Germinal center (tissue), 1 donor: ENCODE data around the gene HOOK2.

ENCODE experiments used
- DNase-seq: peaks from one replicate; pipeline ENCODE4 v3.0.0; 2012; ENCODE audit warnings: mixed read lengths, low spot score

HOOK2 gene

GRCh38 chr19:12783291-12783848, 8.0 kb upstream of the HOOK2 start:
- DNase-seq, result no peak

GRCh38 chr19:12782424-12783290, 7.3 kb upstream of the HOOK2 start:
- DNase-seq, result peak; percentile 74

GRCh38 chr19:12782174-12782423, 6.7 kb upstream of the HOOK2 start:
- DNase-seq, result no peak

- DNase-seq, result no peak
Measured at GRCh38 chr19:12779162-12779993, 4.0 kb upstream of the HOOK2 start.

GRCh38 chr19:12778905-12779161, 3.5 kb upstream of the HOOK2 start:
- DNase-seq, result no peak

DNA sequence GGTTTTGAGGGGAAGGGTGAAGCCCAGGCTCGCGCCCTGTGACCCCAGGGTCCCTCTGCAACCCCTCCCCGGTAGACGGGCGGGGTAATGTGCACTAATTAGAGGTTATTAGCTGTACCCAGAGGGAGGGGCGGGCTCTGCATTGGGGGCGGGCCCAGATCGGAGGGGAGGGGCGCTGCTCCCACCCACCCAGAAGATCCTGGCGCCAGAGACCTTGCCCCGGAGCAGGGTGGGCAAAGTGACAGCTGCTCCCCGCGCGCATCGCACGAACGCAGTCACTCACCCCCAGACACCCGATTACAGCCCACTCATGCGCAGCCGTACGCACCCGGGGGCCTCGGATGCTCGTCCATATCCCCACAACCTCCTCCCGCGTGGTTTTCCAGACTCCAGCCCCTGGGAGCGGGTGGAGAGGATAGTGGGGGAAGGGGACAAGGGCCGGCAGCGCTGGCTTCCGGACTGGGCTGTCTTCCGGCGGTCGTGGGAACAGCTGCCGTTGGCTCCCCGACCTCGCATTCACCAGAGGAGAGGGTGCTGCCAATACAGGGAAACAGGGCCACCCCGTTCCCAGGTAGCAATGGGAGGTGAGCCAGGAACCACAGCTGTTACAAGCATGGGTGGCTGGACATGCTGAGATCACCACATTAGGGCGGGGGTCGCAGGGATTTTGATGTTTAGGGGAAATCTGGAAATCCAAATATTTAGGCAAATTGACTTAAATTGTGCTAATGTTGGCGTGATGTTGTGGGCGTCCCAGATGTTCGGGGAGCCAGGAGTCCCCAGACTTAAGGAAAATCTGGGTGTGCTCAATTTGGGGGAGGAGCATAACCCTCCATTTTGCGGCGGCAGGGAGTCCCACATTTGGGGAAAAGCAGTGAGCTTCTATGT, 2.9 kb upstream of the HOOK2 start:
- DNase-seq, result no peak

GRCh38 chr19:12777217-12778016, 2.1 kb upstream of the HOOK2 start:
- peak; percentile 83 for DNase-seq

- DNase-seq, result no peak
Measured at GRCh38 chr19:12773571-12773970, 1.8 kb downstream of the HOOK2 start.

- DNase-seq, result no peak
Measured at GRCh38 chr19:12772323-12772722, 3.0 kb downstream of the HOOK2 start.

DNA sequence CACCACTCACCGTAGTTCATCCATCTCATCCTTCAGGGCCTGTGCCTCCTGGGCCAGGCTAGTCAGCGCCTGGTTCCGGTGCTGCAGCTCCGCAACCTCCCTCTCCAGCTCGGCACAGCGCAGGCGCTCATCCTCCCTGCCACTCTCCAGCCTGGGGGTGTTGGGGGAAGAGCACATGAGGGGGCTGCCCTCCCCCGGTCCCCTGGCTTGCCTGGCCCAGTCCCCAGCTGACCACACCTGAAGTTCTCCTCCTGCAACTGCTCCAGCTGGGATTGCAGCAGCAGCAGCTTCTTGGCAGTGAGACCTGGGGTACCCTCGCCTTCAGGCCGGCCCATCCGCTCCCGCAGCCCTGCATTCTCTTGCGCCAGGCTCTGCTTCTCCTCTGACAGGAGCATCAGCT, 4.4 kb downstream of the HOOK2 start:
- no peak for DNase-seq

GRCh38 chr19:12769689-12770088, 5.7 kb downstream of the HOOK2 start:
- DNase-seq, result peak; percentile 86

DNA sequence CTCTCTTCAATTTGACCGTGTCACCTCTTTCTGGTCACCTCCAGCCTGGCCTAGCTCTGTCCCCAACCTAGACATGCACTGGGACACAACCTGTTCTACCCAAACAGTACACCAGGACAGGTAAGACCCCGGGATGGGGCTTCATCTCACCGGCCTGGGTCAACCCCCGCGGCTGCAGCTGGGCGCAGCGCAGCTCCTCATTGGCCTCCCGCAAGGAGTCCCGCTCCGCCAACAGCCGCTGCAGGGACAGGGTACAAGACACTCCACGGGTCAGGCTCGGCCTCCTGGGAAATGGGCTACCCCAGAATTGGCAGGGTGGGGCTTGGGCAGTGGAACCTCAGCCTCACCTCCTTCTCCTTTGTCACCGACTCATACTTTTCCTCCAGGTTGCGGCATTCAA, 7.7 kb downstream of the HOOK2 start:
- no peak for DNase-seq

DNA sequence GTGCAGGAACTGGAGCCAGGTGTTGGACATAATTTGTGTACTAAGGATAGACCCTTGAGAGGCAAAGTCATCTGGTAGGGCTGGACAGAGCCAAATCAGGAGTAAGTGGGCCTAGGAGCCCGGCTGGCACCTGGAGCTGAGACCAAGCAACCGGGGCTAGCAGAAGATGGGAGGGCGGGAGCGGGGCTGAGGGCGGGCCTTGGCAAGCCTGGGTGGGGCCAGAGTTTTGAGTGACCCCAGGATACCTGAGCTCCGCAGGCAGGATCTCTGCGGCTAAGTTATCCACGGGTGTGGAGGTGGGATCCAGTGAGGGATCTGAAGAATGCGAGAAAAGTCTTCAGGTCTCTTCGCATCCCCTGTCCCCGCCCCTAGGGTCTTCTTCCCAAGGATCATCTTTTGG, 8.2 kb downstream of the HOOK2 start:
- no peak for DNase-seq

- DNase-seq, result peak; percentile 69
Measured at GRCh38 chr19:12766051-12766521, 9.3 kb downstream of the HOOK2 start.

GRCh38 chr19:12764698-12765097, 10.7 kb downstream of the HOOK2 start:
- no peak for DNase-seq

- no peak for DNase-seq
Measured at GRCh38 chr19:12763100-12763499, 12.3 kb downstream of the HOOK2 start.

- no peak for DNase-seq
Measured at GRCh38 chr19:12759686-12760085, 15.7 kb downstream of the HOOK2 start.

DNA sequence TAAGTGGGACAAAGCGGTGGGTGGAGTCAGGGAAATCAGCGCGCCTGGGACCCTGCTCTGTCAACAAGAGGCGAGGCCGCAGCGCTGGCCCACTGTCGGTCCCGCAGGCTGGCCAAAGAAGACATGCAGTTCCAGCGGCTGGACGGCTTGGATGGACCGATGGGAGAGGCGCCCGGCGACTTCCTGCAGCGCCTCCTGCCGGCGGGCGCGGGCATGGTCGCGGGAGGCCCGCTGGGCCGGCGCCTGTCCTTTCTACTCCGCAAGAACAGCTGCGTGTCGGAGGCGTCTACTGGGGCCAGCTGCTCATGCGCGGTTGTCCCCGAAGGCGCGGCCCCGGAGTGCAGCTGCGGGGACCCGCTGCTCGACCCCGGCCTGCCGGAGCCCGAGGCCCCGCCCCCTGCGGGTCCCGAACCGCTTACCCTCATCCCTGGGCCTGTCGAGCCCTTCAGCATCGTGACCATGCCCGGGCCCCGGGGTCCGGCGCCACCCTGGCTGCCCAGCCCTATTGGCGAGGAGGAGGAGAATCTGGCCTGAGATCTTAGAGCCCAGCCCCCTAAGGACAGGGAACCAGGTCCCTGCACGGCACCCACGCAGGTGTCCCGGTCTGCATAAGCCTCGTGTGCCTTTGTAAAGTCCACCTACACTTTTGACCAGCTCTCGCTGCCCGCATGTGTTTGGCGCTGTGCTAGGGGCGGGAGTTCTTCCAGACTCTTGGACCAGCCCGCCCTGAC, 17.6 kb downstream of the HOOK2 start:
- peak; percentile 81 for DNase-seq

DNA sequence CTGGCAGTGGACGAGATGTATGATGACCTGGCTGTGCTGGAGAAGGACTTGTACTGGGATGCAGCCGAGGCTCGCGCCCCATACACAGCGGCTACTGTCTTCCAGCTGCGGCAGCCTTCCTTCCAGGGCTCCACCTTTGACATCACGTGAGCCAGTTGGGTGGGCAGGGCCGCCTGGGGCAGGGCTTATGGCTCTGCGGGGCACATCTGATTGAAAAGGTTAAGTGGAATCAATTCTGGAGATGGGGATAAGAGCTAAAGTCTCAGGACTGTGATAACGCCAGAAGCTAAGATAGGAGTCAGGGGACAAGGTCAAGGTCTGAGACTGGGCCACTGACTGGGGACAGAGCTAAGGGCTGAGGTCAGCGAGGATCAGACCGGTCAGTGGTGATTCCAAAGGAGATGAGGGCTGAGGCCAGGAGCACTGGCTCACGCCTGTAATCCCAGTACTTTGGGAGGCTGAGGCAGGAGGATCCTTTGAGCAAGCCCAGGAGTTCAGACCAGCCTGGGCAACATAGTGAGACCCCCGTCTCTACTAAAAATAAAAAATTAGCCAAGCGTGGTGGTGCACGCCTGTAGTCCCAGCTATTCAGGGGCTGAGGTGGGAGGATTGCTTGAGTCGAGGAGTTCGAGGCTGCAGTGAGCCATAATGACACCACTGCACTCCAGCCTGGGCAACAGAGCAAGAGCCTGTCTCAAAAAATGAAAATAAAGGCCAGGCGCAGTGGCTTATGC, 19.0 kb downstream of the HOOK2 start:
- no peak for DNase-seq
